Pancreas (tissue), 10 donors: ENCODE data around the gene C10orf105. TPM values are rescaled to one million over a fixed set of nuclear protein-coding genes. Genes with fewer than 3 reads are reported as not detected.
A peak's percentile ranks its signal among the peaks of the same experiment; 100 is the strongest.

Experiments
- ATAC-seq, 4 donors: fragments of 200-7000 bp; cut with Tn5 transposase; one replicate each; pipeline versions ENCODE4 v1.8.0 to v1.9.1; 2020; ENCODE audit warnings: mild to moderate bottlenecking in 4 of 4, moderate library complexity in 4 of 4
- DNase-seq, 6 donors: peaks; one replicate each; pipeline ENCODE4 v3.0.0-alpha.2; 2020
- FAIRE-seq: peaks from 2 replicates; lab custom pipeline; 2012; peaks lifted over from hg19 to GRCh38; lab: Jason Lieb, UNC
- H3K27ac ChIP-seq, 4 donors: fragments of 200-600 bp; sonication (generic); 1 replicate in 3 of 4; 2 replicates in 1 of 4; pipeline versions ENCODE4 v1.5.0 to v1.8.0; 2020
- H3K27me3 ChIP-seq, 4 donors: fragments of 200-600 bp; one replicate each; pipeline ENCODE4 v1.8.0; 2021
- H3K36me3 ChIP-seq, 3 donors: fragments of 200-600 bp; sonication (generic) in 1 of 3; one replicate each; pipeline versions ENCODE4 v1.5.0 to v1.8.0; 2020 to 2021
- H3K4me1 ChIP-seq, 3 donors: fragments of 200-600 bp; one replicate each; pipeline ENCODE4 v1.8.0; 2021
- H3K4me3 ChIP-seq, 4 donors: fragments of 200-600 bp; sonication (generic) in 2 of 4; one replicate each; pipeline versions ENCODE4 v1.5.0 to v1.8.0; 2020 to 2021
- H3K9me3 ChIP-seq, 4 donors: fragments of 200-600 bp; one replicate each; pipeline ENCODE4 v1.8.0; 2021
- CTCF ChIP-seq, 4 donors: fragments of 200-600 bp; sonication (generic) in 3 of 4; IDR thresholded peaks; one replicate each; pipeline versions ENCODE4 v1.5.0 to v1.8.0; 2021; ENCODE audit warnings: antibody characterized with exemption in 4 of 4
- WGBS, 2 donors: extraction: QIAGEN DNeasy Blood & Tissue Kit; methylation state at CpG; one replicate each; pipeline ENCODE4 v1.1.7; 2013; 5-methylcytosine and 5-hydroxymethylcytosine counted together
- intact Hi-C, 3 donors: fragments of 100-400 bp; cut with DNase I; formaldehyde crosslinking; loops; one replicate each; pipeline versions ENCODE4 v1.11.1 to v1.14.2; 2022
- polyA plus RNA-seq, 2 donors: library from polyadenylated mRNA; stranded (reverse); fragments of 200-250 nt; gene quantifications; one replicate each; pipeline ENCODE4 v1.2.3, GENCODE V29; 2013
- total RNA-seq, 6 donors: library from RNA; stranded (reverse); fragmentation: NEBNext Ultra II Directional in 4 of 6; extraction: Animal tissue kit (Norgen Biotek cat#: 25700) in 4 of 6; gene quantifications; one replicate each; pipeline versions ENCODE4 v1.2.1 to v1.2.4, GENCODE V29; 2021 to 2023
- donor health status: healthy with polysubstance abuse.
- donor health status: DM: no; HTN: no; CAD: no; lungs with moderate emphysema.
- donor health status: DM: no; HTN: no; CAD: no.
- donor health status: control.
- donor health status: control.
- donor health status: Bipolar disorder and iron deficiency.
- donor health status: DM: yes; HTN: yes; CAD: no.
- donor health status: DM: no; HTN: no; CAD: no.
- donor health status: DM: no; HTN: no; CAD: no.
- donor health status: DM: yes; HTN: yes; CAD: no.

The C10orf105 gene
- total and polyA plus RNA-seq, 8 donors, result 0.06 to 0.14 (median 0.08) TPM; not detected in 5

- Histone ChIP-seq H3K27me3 (no peaks in the 10 kb centered on the region), H3K36me3 (no peaks in the 10 kb centered on the region), H3K9me3 (no peaks in the 10 kb centered on the region), H3K4me3 (no peak overlapping the region), H3K27ac (no peak overlapping the region), H3K4me1 (peaks cover 0 to 11% (median 9%) of the 10 kb centered on the region in 3 donors)
- ATAC-seq, result no peak
- WGBS, 2 donors, result 81 to 86% methylated on average over 5 of the region's 5 CpGs
- TF ChIP-seq CTCF (IDR thresholded peaks at IDR 0.05), result no peak
- intact Hi-C loops, result loop anchor here in 1 of 3 donors (10.0 kb wide), 1 partner anchor 332 kb away; no protein-coding TSS in a partner anchor
- no peak for DNase-seq
- no peak for FAIRE-seq
Measured at GRCh38 chr10:71716426-71716825, 3.2 kb downstream of the C10orf105 start.

- 82 to 89% methylated on average over 20 of the region's 20 CpGs for WGBS, 2 donors
Measured at GRCh38 chr10:71715860-71716259, 3.7 kb downstream of the C10orf105 start.

GRCh38 chr10:71715026-71715425 is 4.6 kb downstream of the C10orf105 start:
- no peak for ATAC-seq
- FAIRE-seq, result no peak
- intact Hi-C loops, result loop anchor here in 1 of 3 donors (10.0 kb wide), 1 partner anchor 330 kb away; no protein-coding TSS in a partner anchor
- peak overlapping the region in 1 of 4 donors; percentile 74 for H3K27ac ChIP-seq
- WGBS, 2 donors, result 57 to 59% methylated on average over 7 to 8 of the region's 8 CpGs
- no peak overlapping the region for H3K4me3 ChIP-seq
- no peak for TF ChIP-seq CTCF (IDR thresholded peaks at IDR 0.05)
- H3K9me3 ChIP-seq, result no peaks in the 10 kb centered on the region
- peak in 1 of 6 donors; percentile 46 for DNase-seq
- H3K4me1 ChIP-seq, result peaks cover 0 to 11% (median 9%) of the 10 kb centered on the region in 3 donors
- no peaks in the 10 kb centered on the region for H3K27me3 ChIP-seq
- H3K36me3 ChIP-seq, result no peaks in the 10 kb centered on the region

More at GRCh38 chr10:71715860-71716259, 3.7 kb downstream of the C10orf105 start:
- H3K9me3 ChIP-seq, result no peaks in the 10 kb centered on the region
- ATAC-seq (no peak), DNase-seq (no peak), FAIRE-seq (no peak)
- no peaks in the 10 kb centered on the region for H3K36me3 ChIP-seq
- H3K27me3 ChIP-seq, result no peaks in the 10 kb centered on the region
- no peak for TF ChIP-seq CTCF (IDR thresholded peaks at IDR 0.05)
- H3K27ac ChIP-seq, result no peak overlapping the region
- H3K4me3 ChIP-seq, result no peak overlapping the region
- H3K4me1 ChIP-seq, result peaks cover 0 to 11% (median 9%) of the 10 kb centered on the region in 3 donors
- intact Hi-C loops, result loop anchor here in 1 of 3 donors (10.0 kb wide), 1 partner anchor 331 kb away; no protein-coding TSS in a partner anchor

- no peak for TF ChIP-seq CTCF (IDR thresholded peaks at IDR 0.05)
- FAIRE-seq (no peak), ATAC-seq (no peak), DNase-seq (no peak)
- Histone ChIP-seq H3K36me3 (no peaks in the 10 kb centered on the region), H3K4me3 (no peak overlapping the region), H3K9me3 (no peaks in the 10 kb centered on the region), H3K27ac (peak overlapping the region; percentile 35 to 74 (median 68)), H3K27me3 (no peaks in the 10 kb centered on the region), H3K4me1 (peaks cover 0 to 11% (median 9%) of the 10 kb centered on the region in 3 donors)
- WGBS, 2 donors, result 58 to 63% methylated on average over 5 of the region's 5 CpGs
- intact Hi-C loops, result loop anchor here in 1 of 3 donors (10.0 kb wide), 1 partner anchor 330 kb away; no protein-coding TSS in a partner anchor
Measured at GRCh38 chr10:71714592-71714991, 5.0 kb downstream of the C10orf105 start.

GRCh38 chr10:71714031-71714410 is 5.6 kb downstream of the C10orf105 start:
- FAIRE-seq (no peak), DNase-seq (no peak), ATAC-seq (no peak)
- 75 to 83% methylated on average over 4 of the region's 4 CpGs for WGBS, 2 donors
- Histone ChIP-seq H3K4me3 (no peak overlapping the region), H3K36me3 (no peaks in the 10 kb centered on the region), H3K27ac (peak overlapping the region; percentile 35 to 74 (median 68)), H3K4me1 (peaks cover 0 to 11% (median 9%) of the 10 kb centered on the region in 3 donors), H3K27me3 (no peaks in the 10 kb centered on the region), H3K9me3 (no peaks in the 10 kb centered on the region)
- intact Hi-C loops, result loop anchor here in 1 of 3 donors (10.0 kb wide), 1 partner anchor 329 kb away; no protein-coding TSS in a partner anchor
- no peak for TF ChIP-seq CTCF (IDR thresholded peaks at IDR 0.05)
